CD4-positive, alpha-beta T cell treated with Interleukin-21 for 1 hour (primary cell): ENCODE data around the gene TDG.
"Not testable (repeated sequence)": the region's sequence is repeated elsewhere in the genome, so short reads cannot be mapped to it uniquely, and the experiment has no call there.

ENCODE experiments used
- DNase-seq: peaks from one replicate; pipeline ENCODE4 v3.0.0-alpha.2; 2020

The TDG gene

DNA sequence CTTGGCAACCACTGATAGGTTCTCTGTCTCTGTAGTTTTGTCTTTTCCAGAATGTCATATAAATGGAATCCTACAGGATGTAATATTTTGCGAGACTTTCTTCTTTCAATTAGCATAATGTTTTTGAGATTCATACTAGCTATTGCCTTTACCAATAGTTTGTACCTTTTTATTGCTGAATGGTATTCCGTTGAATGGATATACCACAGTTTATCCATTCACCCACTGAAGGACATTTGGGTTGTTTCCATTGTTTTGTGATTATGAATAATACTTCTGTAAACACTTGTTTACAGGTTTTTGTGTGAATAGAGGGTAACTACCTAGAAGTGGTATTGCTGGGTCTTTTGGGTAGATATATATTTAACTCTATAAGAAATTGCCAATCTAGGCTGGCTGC is 58.0 kb downstream of the TDG start:
- DNase-seq, result no peak

DNA sequence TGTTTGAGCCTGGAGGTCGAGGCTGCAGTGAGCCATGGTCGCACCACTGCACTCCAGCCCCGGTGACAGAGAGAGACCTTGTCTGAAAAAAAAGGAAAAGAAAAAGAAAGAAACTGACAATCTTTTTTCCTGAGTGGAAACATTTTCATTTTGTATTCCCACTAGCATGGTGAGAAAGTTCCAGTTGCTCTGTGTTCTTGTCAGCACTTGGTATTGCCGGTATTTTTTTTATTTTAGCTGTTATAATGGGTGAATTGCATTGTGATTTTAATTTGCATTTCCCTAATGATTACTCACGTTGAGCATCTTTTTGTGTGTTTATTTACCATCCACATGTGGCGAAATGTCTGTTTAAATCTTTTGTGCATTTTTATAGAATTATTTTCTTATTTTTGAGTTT is 58.7 kb downstream of the TDG start:
- DNase-seq, result no peak

DNA sequence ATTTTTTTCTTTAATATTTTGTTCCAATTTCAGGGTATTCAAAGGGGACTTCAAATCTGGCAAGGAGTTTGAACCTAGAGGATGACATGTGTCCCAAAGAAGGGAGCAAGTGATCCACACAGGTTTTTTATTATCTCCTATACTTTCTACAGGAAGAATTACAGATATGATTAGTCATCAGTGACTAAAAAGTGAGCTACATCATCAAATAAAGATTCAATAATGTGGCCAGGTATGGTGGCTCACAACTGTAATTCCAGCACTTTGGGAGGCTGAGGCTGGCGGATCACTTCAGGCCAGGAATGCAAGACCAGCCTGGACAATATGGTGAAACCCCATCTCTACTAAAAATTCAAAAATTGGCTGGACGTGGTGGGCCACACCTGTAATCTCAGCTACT is 60.1 kb downstream of the TDG start:
- no peak for DNase-seq

DNA sequence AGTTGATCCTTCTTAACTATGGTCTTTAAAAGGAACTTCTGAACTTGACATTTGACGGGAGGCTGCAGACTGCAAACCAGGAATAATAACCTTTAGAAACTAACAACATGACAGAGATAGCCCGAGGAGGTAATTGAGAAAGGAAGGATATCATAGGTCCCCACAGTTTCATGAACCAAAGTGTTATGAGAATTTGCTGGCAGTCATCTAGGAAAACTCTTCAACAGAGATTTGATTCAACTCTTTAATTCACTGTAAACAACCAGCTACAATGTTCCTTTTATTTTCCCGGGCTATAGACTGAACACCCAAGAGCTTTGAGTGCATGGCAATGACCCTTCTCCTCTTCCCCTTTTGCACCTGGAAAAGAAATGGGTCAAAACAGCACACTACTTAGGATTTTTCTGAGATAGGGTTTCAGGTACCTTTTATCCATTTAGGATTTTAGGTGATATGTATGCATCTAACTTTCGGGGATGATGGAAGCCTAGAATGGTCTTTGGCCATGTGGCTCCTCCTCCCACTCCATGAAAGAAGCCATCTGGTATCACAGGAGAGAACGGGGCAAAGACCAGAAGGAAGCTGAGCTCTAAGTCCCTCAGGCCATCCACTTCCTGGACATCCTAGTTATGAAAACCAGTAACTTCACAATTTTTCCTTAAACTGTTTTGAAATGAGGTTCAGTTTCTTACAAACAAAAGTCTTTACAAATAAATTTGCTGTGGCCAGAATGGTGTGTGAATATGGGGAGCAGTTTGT is 61.3 kb downstream of the TDG start:
- DNase-seq, result no peak

DNA sequence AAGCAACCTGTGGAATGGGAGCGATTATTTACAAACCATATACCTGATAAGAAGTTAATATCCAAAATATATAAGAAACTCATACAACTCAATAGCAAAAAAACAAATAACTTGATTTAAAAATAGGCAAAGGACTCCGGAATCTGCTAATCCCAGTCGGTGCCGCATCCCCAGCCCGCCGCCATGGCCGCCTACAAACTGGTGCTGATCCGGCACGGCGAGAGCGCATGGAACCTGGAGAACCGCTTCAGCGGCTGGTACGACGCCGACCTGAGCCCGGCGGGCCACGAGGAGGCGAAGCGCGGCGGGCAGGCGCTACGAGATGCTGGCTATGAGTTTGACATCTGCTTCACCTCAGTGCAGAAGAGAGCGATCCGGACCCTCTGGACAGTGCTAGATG is 64.9 kb downstream of the TDG start:
- DNase-seq, result not testable (repeated sequence)

DNA sequence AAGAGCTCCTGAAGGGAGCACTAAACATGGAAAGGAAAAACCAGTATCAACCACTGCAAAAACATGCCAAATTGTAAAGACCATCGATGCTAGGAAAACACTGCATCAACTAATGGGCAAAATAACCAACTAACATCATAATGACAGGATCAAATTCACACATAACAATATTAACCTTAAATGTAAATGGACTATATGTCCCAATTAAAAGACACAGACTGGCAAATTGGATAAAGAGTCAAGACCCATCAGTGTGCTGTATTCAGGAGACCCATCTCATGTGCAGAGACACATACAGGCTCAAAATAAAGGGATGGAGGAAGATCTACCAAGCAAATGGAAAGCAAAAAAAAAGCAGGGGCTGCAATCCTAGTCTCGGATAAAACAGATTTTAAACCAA is 70.5 kb downstream of the TDG start:
- DNase-seq, result not testable (repeated sequence)
